HepG2 (cell line): ENCODE measurements around the gene MYBL2. TPM values are rescaled to one million over a fixed set of nuclear protein-coding genes. Genes with fewer than 3 reads are reported as not detected.

ENCODE experiments used
- CEBPB ChIP-seq: IDR thresholded peaks from 2 replicates; pipeline ENCODE4 v1.6.1; 2011; ENCODE audit warnings: low read depth, low read length, improper control_type of control experiment, borderline replicate concordance
- CENPT ChIP-seq: sonication (generic); formaldehyde crosslinking; IDR thresholded peaks from 2 replicates; pipeline ENCODE4 v1.8.0; 2022; ENCODE audit warnings: low read depth, mild to moderate bottlenecking, moderate library complexity, missing genetic modification reagents
- GATAD2A ChIP-seq: IDR thresholded peaks from 2 replicates; pipeline ENCODE4 v1.6.1; 2016
- HDAC6 ChIP-seq: fragments of 200-600 bp; sonication (generic); IDR thresholded peaks from 2 replicates; pipeline ENCODE4 v1.7.0; 2017; ENCODE audit warnings: mild to moderate bottlenecking, antibody characterized with exemption, low read length, low read depth
- HNF4A ChIP-seq: sonication (generic); formaldehyde crosslinking; IDR thresholded peaks from 2 replicates; pipeline ENCODE4 v1.4.0; 2020; ENCODE audit warnings: missing genetic modification reagents
- HNRNPL ChIP-seq: fragments of 200-400 bp; formaldehyde crosslinking; IDR thresholded peaks from 2 replicates; pipeline ENCODE4 v1.6.1; 2017; ENCODE audit warnings: mild to moderate bottlenecking, low read depth, low read length
- NFAT5 ChIP-seq: sonication (generic); formaldehyde crosslinking; IDR thresholded peaks from 2 replicates; pipeline ENCODE4 v1.4.0; 2020; ENCODE audit warnings: missing genetic modification reagents
- POGK ChIP-seq: sonication (generic); formaldehyde crosslinking; conservative IDR thresholded peaks from 2 replicates; pipeline ENCODE4 v1.8.0; 2022; ENCODE audit warnings: mild to moderate bottlenecking, moderate library complexity, missing genetic modification reagents
- SALL2 ChIP-seq: sonication (generic); formaldehyde crosslinking; IDR thresholded peaks from 2 replicates; pipeline ENCODE4 v1.8.1; 2023; ENCODE audit warnings: mild to moderate bottlenecking, missing genetic modification reagents, inconsistent platforms
- TAF15 ChIP-seq: fragments of 200-400 bp; formaldehyde crosslinking; IDR thresholded peaks from one replicate; pipeline ENCODE4 v1.6.1; 2018; ENCODE audit warnings: mild to moderate bottlenecking, low read depth, low read length; ENCODE audit not compliant: poor library complexity, severe bottlenecking
- ZMYM3 ChIP-seq: sonication (generic); formaldehyde crosslinking; IDR thresholded peaks from 2 replicates; pipeline ENCODE4 v1.5.1; 2020; ENCODE audit warnings: mild to moderate bottlenecking, missing genetic modification reagents
- ZNF446 ChIP-seq: sonication (generic); formaldehyde crosslinking; IDR thresholded peaks from 2 replicates; pipeline ENCODE4 v1.5.0; 2020; ENCODE audit warnings: mild to moderate bottlenecking, missing genetic modification reagents
- ZNF605 ChIP-seq: sonication (generic); formaldehyde crosslinking; IDR thresholded peaks from 2 replicates; pipeline ENCODE4 v1.8.0; 2022; ENCODE audit warnings: mild to moderate bottlenecking, missing genetic modification reagents
- ZNF678 ChIP-seq: sonication (generic); formaldehyde crosslinking; IDR thresholded peaks from 2 replicates; pipeline ENCODE4 v1.4.0; 2020; ENCODE audit warnings: mild to moderate bottlenecking, missing genetic modification reagents
- ZNF704 ChIP-seq: sonication (generic); formaldehyde crosslinking; IDR thresholded peaks from 2 replicates; pipeline ENCODE4 v1.8.1; 2023; ENCODE audit warnings: mild to moderate bottlenecking, inconsistent platforms, moderate library complexity, missing genetic modification reagents, borderline replicate concordance
- ZNF775 ChIP-seq: sonication (generic); formaldehyde crosslinking; IDR thresholded peaks from 2 replicates; pipeline ENCODE4 v1.4.0; 2020; ENCODE audit warnings: missing genetic modification reagents, mild to moderate bottlenecking, moderate library complexity, borderline replicate concordance
- ZSCAN9 ChIP-seq: IDR thresholded peaks from 2 replicates; pipeline ENCODE4 v1.6.1; 2016; ENCODE audit warnings: borderline replicate concordance
- ZUFSP ChIP-seq: sonication (generic); formaldehyde crosslinking; IDR thresholded peaks from 2 replicates; pipeline ENCODE4 v1.9.0; 2021; ENCODE audit warnings: missing genetic modification reagents, mild to moderate bottlenecking, borderline replicate concordance
- polyA plus RNA-seq, 8 experiments: library from polyadenylated mRNA; depleted of rRNA in 3 of 8; stranded (reverse) in 7 of 8; unstranded in 1 of 8; fragments of >200 nt; fragmentation: Illumina TruSeq in 4 of 8; extraction: Trizol in 4 of 8; gene quantifications; 2 replicates each; pipeline versions ENCODE4 v1.2.1 to v1.2.3, GENCODE V29; 2011 to 2016; ENCODE audit warnings: low read depth in 4 of 8, missing spikeins in 1 of 8, mixed read lengths in 1 of 8; ENCODE audit not compliant: insufficient read depth in 1 of 8
- total RNA-seq, 5 experiments: library from RNA; depleted of rRNA; stranded (reverse); fragments of >200 nt; fragmentation: Illumina TruSeq; extraction: Trizol; gene quantifications; 2 replicates each; pipeline ENCODE4 v1.2.3, GENCODE V29; 2016; ENCODE audit warnings: low read depth in 1 of 5

Gene MYBL2
- total and polyA plus RNA-seq, 2 of the 13 experiments (the other 11 are each of a cell fraction or from before 2014, with no cell fraction given) = 11.9 to 66.2 TPM

- peak; percentile 77 for TF ChIP-seq NFAT5 (CRISPR knock-in tag)
- TF ChIP-seq ZUFSP = no peak
- TF ChIP-seq ZNF678 (CRISPR knock-in tag) = no peak
- no peak for TF ChIP-seq ZNF775 (CRISPR knock-in tag)
- peak; percentile 38 for TF ChIP-seq TAF15
- TF ChIP-seq ZMYM3 (CRISPR knock-in tag) = peak; percentile 23
- 0 out of 2 replicates have a peak, but pooled peaks have one; percentile 61 for TF ChIP-seq ZNF704
- peak; percentile 81; the same call in 1 of the 2 replicates for TF ChIP-seq CENPT (CRISPR knock-in tag)
- TF ChIP-seq ZNF446 = 0 out of 2 replicates have a peak, but pooled peaks have one; percentile 48
- TF ChIP-seq HNRNPL = no peak
- no peak for TF ChIP-seq HDAC6
- no peak for TF ChIP-seq GATAD2A (CRISPR knock-in tag)
- no peak for TF ChIP-seq CEBPB
- no peak for TF ChIP-seq ZNF605
- peak; percentile 56 for TF ChIP-seq ZSCAN9
- peak; percentile 46; the same call in 1 of the 2 replicates for TF ChIP-seq SALL2 (CRISPR knock-in tag)
- no peak for TF ChIP-seq HNF4A
- 0 out of 2 replicates have a peak, but pooled peaks have one; percentile 29 for TF ChIP-seq POGK (CRISPR knock-in tag)
These were observed at the start of gene MYBL2 (continued) for GRCh38 chr20:43666376-43667328.
